Fibroblast of skin of right biceps (primary cell): ENCODE data around the gene WNT10A.

Source experiments
- DNase-seq: peaks from one replicate; pipeline ENCODE4 v3.0.0-alpha.2; 2013

Gene WNT10A

DNA sequence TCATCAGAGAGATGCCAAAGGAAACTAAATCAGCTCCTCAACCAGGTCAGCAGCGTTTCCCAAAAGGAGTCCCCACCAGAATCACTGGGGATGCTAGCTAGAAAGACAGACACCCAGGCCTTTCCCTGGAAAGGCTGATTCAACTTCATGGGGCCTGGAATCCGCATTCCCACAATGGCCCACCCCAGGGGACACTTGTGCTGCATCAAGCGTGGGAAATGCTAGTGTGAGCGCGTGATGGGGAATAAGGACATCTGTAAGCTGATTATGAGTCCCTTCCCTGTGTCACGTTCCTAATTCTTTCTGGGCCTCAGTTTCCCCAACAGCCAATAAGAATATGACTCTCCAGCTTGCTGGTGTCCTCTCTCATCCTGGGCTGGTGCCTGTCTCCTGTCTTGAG is 2.2 kb upstream of the WNT10A start:
- DNase-seq = no peak

GRCh38 chr2:218878926-218879761 is 1.5 kb upstream of the WNT10A start:
- DNase-seq = peak; percentile 26

- no peak for DNase-seq
These were observed 913 bp upstream of the WNT10A start for GRCh38 chr2:218879776-218880101.

GRCh38 chr2:218880859-218881594 is 375 bp downstream of the WNT10A start:
- no peak for DNase-seq

- no peak for DNase-seq
These were observed 1.2 kb downstream of the WNT10A start for GRCh38 chr2:218881744-218882460.

DNA sequence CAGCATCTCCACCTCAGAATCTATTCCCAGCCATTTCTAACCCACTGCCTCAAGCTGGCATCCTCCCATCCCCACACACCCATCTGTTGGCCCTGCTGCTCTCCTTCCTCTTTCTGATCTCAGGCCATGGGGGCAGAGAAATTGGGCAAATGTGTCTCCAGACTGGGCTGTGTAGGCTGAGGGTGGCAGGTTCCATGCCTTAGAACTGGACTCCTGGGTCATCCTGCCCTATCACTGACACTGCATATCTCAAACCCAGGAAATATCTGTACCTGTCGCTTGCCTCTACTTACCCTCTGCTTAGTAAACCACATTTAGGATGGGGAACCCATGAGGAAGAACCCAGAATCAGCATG is 1.8 kb downstream of the WNT10A start:
- no peak for DNase-seq

DNA sequence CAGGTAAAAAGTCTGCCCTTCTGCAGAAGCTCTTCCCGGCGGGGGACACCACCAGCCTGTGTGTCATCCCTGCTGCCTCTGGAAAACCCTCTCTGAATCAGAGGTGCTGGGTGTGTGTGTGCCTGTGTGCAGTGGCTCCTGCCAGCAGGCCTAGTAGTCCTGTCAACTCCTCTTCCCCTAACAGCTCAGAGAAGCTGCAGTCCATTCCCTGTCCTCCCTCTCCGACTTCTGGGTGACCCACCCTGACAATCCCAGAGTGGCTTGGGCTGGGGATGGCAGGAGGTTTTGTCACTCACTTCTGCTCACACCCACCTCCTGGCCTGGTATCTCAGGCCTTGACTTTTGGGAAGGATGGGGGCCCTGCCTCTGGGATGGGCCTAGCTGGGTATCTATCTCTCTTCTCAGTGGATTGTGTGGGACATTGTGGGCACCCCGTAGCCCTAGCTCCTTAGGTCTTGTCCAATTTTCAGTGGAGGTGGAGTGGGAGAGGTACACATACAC is 2.3 kb downstream of the WNT10A start:
- no peak for DNase-seq

DNA sequence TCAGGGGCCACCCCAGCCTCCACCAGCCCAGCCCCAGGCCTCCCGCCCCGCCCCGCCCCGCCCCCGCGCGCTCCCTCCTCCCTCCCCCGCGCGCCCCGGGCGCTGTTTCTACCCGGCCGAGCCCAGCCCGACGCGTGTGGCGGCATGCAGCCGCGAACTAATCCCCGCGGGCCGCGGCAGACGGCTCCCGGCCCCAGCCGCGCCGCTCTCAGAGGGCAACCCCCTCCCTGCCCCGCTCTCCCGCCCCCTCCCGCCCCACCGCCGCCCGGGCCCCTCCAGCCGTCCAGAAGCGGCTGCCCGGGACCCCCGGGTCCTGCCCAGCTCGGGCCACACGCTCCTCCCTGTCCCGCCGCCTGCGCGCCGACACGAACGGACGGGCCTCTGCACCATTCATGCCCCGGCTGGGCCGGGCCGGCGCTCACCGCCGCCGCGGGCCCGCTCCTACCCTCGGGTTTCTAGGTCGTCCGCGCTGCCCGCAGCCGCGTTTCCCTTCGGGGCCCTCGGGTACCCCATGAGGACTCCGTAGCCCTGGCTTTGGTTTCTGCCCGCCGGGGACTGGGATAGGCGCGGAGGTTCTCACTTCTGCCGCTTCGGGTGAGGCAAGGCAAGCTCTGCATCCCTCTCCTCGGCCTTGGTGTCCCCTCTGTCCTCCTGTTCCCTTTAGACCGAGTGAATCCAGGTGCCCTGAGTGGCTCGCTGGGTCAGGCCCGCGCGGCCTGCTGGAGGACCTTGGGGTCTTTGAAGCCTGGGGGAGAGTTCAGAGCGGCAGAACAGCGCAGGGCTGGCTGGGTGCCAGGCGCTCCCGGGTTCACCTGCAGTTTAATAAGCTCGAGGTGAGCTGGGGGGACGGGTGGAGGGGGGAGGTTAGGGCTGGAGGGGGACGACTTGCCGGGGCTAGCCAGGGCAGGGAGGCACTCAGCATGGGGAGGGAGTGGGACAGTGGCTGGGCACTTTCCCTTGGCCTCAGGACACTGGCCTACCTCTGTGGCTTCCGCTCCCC is 3.1 kb downstream of the WNT10A start:
- DNase-seq = no peak

DNA sequence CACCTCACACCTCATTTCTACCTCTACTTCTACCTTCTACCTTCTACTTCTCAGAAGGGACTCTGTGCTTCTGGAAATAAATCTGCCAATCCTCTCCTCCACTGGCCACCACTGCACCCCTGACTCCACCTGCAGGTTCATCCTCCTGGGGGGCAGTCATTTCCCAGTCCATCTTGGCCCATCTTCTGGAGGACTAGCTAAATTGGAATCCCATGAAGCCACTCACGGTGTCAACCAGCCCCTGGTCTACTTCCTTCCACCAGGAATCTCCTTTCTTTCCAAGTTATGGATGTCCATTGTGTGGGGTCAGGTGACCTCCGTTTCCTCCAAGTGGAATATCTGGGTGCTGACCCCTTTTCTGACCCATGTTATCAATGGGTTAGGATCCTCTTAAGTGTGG is 3.9 kb downstream of the WNT10A start:
- no peak for DNase-seq

- DNase-seq = no peak
These were observed 5.6 kb downstream of the WNT10A start for GRCh38 chr2:218885981-218886947.

DNA sequence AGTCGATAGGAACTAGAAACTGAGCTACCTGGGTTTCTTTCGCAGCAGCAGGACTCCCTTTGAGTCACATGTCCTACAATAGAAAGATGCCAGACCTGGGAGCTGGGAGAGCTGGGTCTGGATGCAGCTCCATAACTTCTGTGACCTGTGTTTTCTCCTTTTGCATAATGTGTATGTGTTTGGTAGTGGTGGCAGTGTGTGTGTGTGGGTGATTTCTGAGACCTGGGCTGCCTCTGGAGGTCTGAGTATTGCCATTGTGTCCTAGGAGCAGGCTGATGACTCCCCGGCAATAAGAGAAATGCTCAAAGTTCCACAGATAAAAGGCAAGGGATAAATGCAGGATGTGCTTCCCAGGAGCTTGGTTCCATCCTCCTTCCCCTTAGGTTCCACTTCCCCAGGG is 6.4 kb downstream of the WNT10A start:
- DNase-seq = no peak

DNA sequence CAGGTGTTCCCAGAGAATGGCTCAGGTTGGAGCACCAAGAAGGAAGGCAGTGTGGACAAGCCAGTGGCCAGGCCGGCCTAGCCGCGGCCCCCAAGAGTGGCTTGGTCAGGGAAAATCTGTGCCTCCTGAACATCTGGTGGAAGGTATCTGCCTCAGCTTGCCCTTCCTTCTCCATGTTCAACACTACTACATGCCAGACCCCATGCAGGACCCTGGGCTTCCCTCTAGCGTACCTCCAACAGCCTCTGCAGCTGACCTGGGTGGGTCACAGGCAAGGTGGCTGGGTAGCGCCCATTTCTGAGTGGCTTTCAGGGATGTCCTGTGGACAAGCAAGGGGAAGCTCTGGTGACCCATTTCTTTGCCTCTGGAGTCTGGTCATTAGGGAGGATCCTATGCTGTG is 7.7 kb downstream of the WNT10A start:
- no peak for DNase-seq

DNA sequence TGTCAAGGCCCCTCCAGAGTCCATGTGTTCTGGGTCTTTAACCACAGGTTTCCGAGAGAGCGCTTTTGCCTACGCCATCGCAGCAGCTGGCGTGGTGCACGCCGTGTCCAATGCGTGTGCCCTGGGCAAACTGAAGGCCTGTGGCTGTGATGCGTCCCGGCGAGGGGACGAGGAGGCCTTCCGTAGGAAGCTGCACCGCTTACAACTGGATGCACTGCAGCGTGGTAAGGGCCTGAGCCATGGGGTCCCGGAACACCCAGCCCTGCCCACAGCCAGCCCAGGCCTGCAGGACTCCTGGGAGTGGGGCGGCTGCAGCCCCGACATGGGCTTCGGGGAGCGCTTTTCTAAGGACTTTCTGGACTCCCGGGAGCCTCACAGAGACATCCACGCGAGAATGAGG is 9.3 kb downstream of the WNT10A start:
- no peak for DNase-seq

DNA sequence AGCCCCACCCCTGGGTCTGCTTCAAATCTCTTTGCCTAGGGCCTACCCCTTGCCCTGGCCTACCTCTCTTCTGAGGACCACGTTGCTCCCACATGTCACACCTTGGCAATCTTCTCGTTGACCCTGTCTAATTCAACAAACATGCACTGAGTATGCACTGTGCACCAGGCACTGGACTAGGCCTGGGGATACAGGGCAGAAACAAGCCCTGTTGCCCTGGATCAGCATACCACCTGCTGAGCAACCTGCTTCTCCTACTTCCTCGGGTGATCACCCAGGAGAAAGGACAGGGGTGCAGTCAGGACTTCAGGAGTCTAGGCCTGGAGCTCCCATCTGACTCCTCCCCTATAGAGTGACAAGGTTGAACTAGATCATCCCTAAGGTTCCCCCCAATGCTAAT is 9.7 kb downstream of the WNT10A start:
- no peak for DNase-seq

GRCh38 chr2:218891275-218892135 is 10.9 kb downstream of the WNT10A start:
- DNase-seq = no peak

GRCh38 chr2:218892693-218893348 is 12.2 kb downstream of the WNT10A start:
- DNase-seq = peak; percentile 48

GRCh38 chr2:218893349-218894150 is 12.9 kb downstream of the WNT10A start:
- DNase-seq = no peak

- DNase-seq = no peak
These were observed 13.7 kb downstream of the WNT10A start for GRCh38 chr2:218894151-218894879.
